Naive B cell (primary cell): Measurements from ENCODE around the gene UHMK1. TPM values are rescaled to one million over a fixed set of nuclear protein-coding genes. Genes with fewer than 3 reads are reported as not detected.

Source experiments
- polyA plus RNA-seq, 6 donors: library from polyadenylated mRNA; unstranded; fragments of 300-500 nt; fragmentation: Illumina TruSeq; gene quantifications; one replicate each; pipeline ENCODE4 v1.2.3, GENCODE V29; 2021; ENCODE audit warnings: low read depth in 6 of 6

The UHMK1 gene
- polyA plus RNA-seq, 6 donors from 2014 or later, result 40.6 to 83.4 (median 59.6) TPM

Other genes with a start within 250 kb of the UHMK1 start
- gene SPATA46, start 121.0 kb upstream of the UHMK1 start, polyA plus RNA-seq, result not detected
- gene C1orf226, start 116.1 kb upstream of the UHMK1 start, polyA plus RNA-seq, result not detected
- 1 to 10 TPM in 1 of 6 donors, under 1 TPM in 5; 0.21 to 1.2 (median 0.42) TPM for gene SH2D1B, start 85.7 kb upstream of the UHMK1 start, polyA plus RNA-seq
- gene UAP1, start 63.9 kb downstream of the UHMK1 start, polyA plus RNA-seq, result 10 to 100 TPM; 15.8 to 50.0 (median 19.9) TPM
- gene DDR2, start 134.6 kb downstream of the UHMK1 start, polyA plus RNA-seq, result not detected